Lung (tissue), 12 donors: ENCODE measurements around the gene ZNF335. TPM values are rescaled to one million over a fixed set of nuclear protein-coding genes. Genes with fewer than 3 reads are reported as not detected.

Source experiments
- ATAC-seq: fragments of 200-7000 bp; cut with Tn5 transposase; one replicate; pipeline ENCODE4 v1.9.1; 2020; ENCODE audit warnings: moderate number of reproducible peaks; ENCODE audit not compliant: insufficient read depth, low FRiP score
- DNase-seq, 3 donors: peaks; one replicate each; pipeline ENCODE4 v3.0.0-alpha.2; 2013 to 2017
- H3K27ac ChIP-seq, 2 donors: one replicate each; pipeline ENCODE4 v1.5.1; 2013; ENCODE audit warnings: mild to moderate bottlenecking in 2 of 2, moderate library complexity in 2 of 2, control low read depth in 1 of 2, inconsistent platforms in 1 of 2, low read depth in 1 of 2, low read length in 1 of 2
- H3K27me3 ChIP-seq, 3 donors: one replicate each; pipeline ENCODE4 v1.5.1; 2013; ENCODE audit warnings: low read length in 2 of 3; ENCODE audit not compliant: control insufficient read depth in 3 of 3, insufficient read depth in 3 of 3
- H3K36me3 ChIP-seq, 4 donors: one replicate each; pipeline ENCODE4 v1.5.1; 2013; ENCODE audit warnings: low read length in 4 of 4, mild to moderate bottlenecking in 1 of 4, moderate library complexity in 1 of 4; ENCODE audit not compliant: control insufficient read depth in 4 of 4, insufficient read depth in 4 of 4
- H3K4me1 ChIP-seq, 5 donors: one replicate each; pipeline ENCODE4 v1.5.1; 2013; ENCODE audit warnings: low read length in 5 of 5, mild to moderate bottlenecking in 2 of 5, moderate library complexity in 1 of 5; ENCODE audit not compliant: control insufficient read depth in 5 of 5, insufficient read depth in 5 of 5
- H3K4me3 ChIP-seq: one replicate; pipeline ENCODE4 v1.5.1; 2013; ENCODE audit warnings: mild to moderate bottlenecking, control low read depth, moderate library complexity
- H3K9ac ChIP-seq, 2 donors: one replicate each; pipeline ENCODE4 v1.5.1; 2013; ENCODE audit warnings: low read length in 2 of 2, control low read depth in 1 of 2; ENCODE audit not compliant: insufficient read depth in 1 of 2
- H3K9me3 ChIP-seq, 4 donors: one replicate each; pipeline ENCODE4 v1.5.1; 2013; ENCODE audit warnings: low read length in 3 of 4, mild to moderate bottlenecking in 1 of 4, moderate library complexity in 1 of 4; ENCODE audit not compliant: control insufficient read depth in 4 of 4, insufficient read depth in 3 of 4
- CTCF ChIP-seq: IDR thresholded peaks from 2 replicates; pipeline ENCODE4 v1.5.1; 2012; ENCODE audit warnings: mild to moderate bottlenecking; ENCODE audit errors: control extremely low read depth, extremely low read depth
- WGBS, 2 donors: extraction: QIAGEN DNeasy Blood & Tissue Kit; methylation state at CpG; one replicate each; pipeline ENCODE4 v1.1.7; 2013; 5-methylcytosine and 5-hydroxymethylcytosine counted together
- polyA plus RNA-seq, 2 donors: library from polyadenylated mRNA; stranded (reverse); fragments of 200-250 nt; gene quantifications; one replicate each; pipeline ENCODE4 v1.2.1, GENCODE V29; 2013
- total RNA-seq, 2 donors: library from RNA; depleted of rRNA in 1 of 2; stranded (reverse); fragments of >200 nt in 1 of 2; gene quantifications; one replicate each; pipeline ENCODE4 v1.2.1, GENCODE V29; 2014 to 2021
- donor health status: control.
- donor health status: control.
- donor health status: Bipolar disorder and iron deficiency.
- donor health status: healthy.
- donor health status: DM: yes; HTN: yes; CAD: no.

ZNF335 gene
- total and polyA plus RNA-seq, 4 donors = 12.8 to 23.6 (median 16.0) TPM

GRCh38 chr20:45968081-45968671 is 3.8 kb downstream of the ZNF335 start:
- WGBS, 2 donors = 85 to 92% methylated on average over 10 of the region's 10 CpGs
- no peak for ATAC-seq
- no peak for TF ChIP-seq CTCF

GRCh38 chr20:45967551-45968080 is 4.4 kb downstream of the ZNF335 start:
- Histone ChIP-seq H3K4me3 (no peak overlapping the region), H3K27ac (no peak overlapping the region), H3K4me1 (peaks cover 0 to 19% (median 2%) of the 10 kb centered on the region in 5 donors), H3K36me3 (peaks cover 15 to 49% (median 19%) of the 10 kb centered on the region in 4 donors), H3K27me3 (no peaks in the 10 kb centered on the region), H3K9me3 (peaks cover 0 to 2% (median 0%) of the 10 kb centered on the region in 4 donors), H3K9ac (no peak overlapping the region)
- 96 to 97% methylated on average over 13 of the region's 13 CpGs for WGBS, 2 donors
- no peak for TF ChIP-seq CTCF
- DNase-seq (no peak), ATAC-seq (no peak)

More at GRCh38 chr20:45968081-45968671, 3.8 kb downstream of the ZNF335 start:
- Histone ChIP-seq H3K27ac (no peak overlapping the region), H3K36me3 (peaks cover 14 to 45% (median 17%) of the 10 kb centered on the region in 4 donors), H3K4me3 (no peak overlapping the region), H3K4me1 (peaks cover 0 to 22% (median 2%) of the 10 kb centered on the region in 5 donors), H3K27me3 (no peaks in the 10 kb centered on the region), H3K9me3 (peaks cover 0 to 2% (median 0%) of the 10 kb centered on the region in 4 donors), H3K9ac (no peak overlapping the region)
- no peak for DNase-seq

- 90 to 97% methylated on average over 18 of the region's 18 CpGs for WGBS, 2 donors
- ATAC-seq (no peak), DNase-seq (no peak)
- Histone ChIP-seq H3K27ac (no peak overlapping the region), H3K9me3 (peaks cover 0 to 2% (median 0%) of the 10 kb centered on the region in 4 donors), H3K4me1 (peaks cover 0 to 8% (median 0%) of the 10 kb centered on the region in 5 donors), H3K27me3 (no peaks in the 10 kb centered on the region), H3K4me3 (no peak overlapping the region), H3K9ac (no peak overlapping the region), H3K36me3 (peaks cover 24 to 66% (median 33%) of the 10 kb centered on the region in 4 donors)
- no peak for TF ChIP-seq CTCF
Measured at GRCh38 chr20:45965169-45966002, 6.6 kb downstream of the ZNF335 start.
